SK-N-SH treated with all-trans-retinoic acid at 6 μM for 48 hours (cell line): Measurements from ENCODE around the gene BTG1.

Experiments used
- ATAC-seq: fragments of 200-7000 bp; cut with Tn5 transposase; 3 replicates; pipeline ENCODE4 v1.9.1; 2020; ENCODE audit warnings: mild to moderate bottlenecking, moderate library complexity
- ARNTL ChIP-seq: fragments of 450-650 bp; formaldehyde crosslinking; IDR thresholded peaks from 2 replicates; pipeline ENCODE4 v1.5.0; 2020; ENCODE audit warnings: low read depth, mild to moderate bottlenecking, moderate library complexity, borderline replicate concordance
- BACH2 ChIP-seq: fragments of 250-450 bp; sonication (Bioruptor Pico); IDR thresholded peaks from 2 replicates; pipeline ENCODE4 v1.9.0; 2021; ENCODE audit warnings: mild to moderate bottlenecking, borderline replicate concordance
- CSDC2 ChIP-seq: fragments of 250-450 bp; sonication (Bioruptor Pico); IDR thresholded peaks from 2 replicates; pipeline ENCODE4 v1.5.0; 2020; ENCODE audit warnings: mild to moderate bottlenecking, moderate library complexity
- ESRRG ChIP-seq: fragments of 250-450 bp; sonication (Bioruptor Pico); IDR thresholded peaks from 2 replicates; pipeline ENCODE4 v1.6.1; 2021; ENCODE audit warnings: mild to moderate bottlenecking
- GLIS3 ChIP-seq: fragments of 250-450 bp; sonication (Bioruptor Pico); IDR thresholded peaks from 2 replicates; pipeline ENCODE4 v1.5.0; 2020; ENCODE audit warnings: mild to moderate bottlenecking, moderate library complexity
- ISL1 ChIP-seq: fragments of 250-450 bp; sonication (Bioruptor Pico); IDR thresholded peaks from 2 replicates; pipeline ENCODE4 v2.1.2; 2022; ENCODE audit warnings: mild to moderate bottlenecking, moderate library complexity
- OSR1 ChIP-seq: fragments of 250-450 bp; sonication (Bioruptor Pico); IDR thresholded peaks from 2 replicates; pipeline ENCODE4 v1.8.0; 2022; ENCODE audit warnings: moderate library complexity, mild to moderate bottlenecking, inconsistent platforms
- PPARA ChIP-seq: fragments of 250-450 bp; sonication (Bioruptor Pico); IDR thresholded peaks from 2 replicates; pipeline ENCODE4 v1.5.0; 2020; ENCODE audit warnings: mild to moderate bottlenecking, borderline replicate concordance
- RARB ChIP-seq: fragments of 250-450 bp; sonication (Bioruptor Pico); IDR thresholded peaks from 2 replicates; pipeline ENCODE4 v1.8.0; 2021; ENCODE audit warnings: mild to moderate bottlenecking, moderate library complexity
- SNAI2 ChIP-seq: fragments of 250-450 bp; sonication (Bioruptor Pico); IDR thresholded peaks from 2 replicates; pipeline ENCODE4 v1.5.0; 2020; ENCODE audit warnings: mild to moderate bottlenecking, moderate library complexity
- TCF4 ChIP-seq: fragments of 250-450 bp; sonication (Bioruptor Pico); IDR thresholded peaks from 2 replicates; pipeline ENCODE4 v1.8.0; 2021; ENCODE audit warnings: mild to moderate bottlenecking, moderate library complexity, borderline replicate concordance
- TOX ChIP-seq: fragments of 250-450 bp; sonication (Bioruptor Pico); IDR thresholded peaks from 2 replicates; pipeline ENCODE4 v1.8.0; 2021; ENCODE audit warnings: mild to moderate bottlenecking, moderate library complexity, borderline replicate concordance
- ZC3H10 ChIP-seq: fragments of 250-450 bp; sonication (Bioruptor Pico); IDR thresholded peaks from 2 replicates; pipeline ENCODE4 v1.5.1; 2021; ENCODE audit warnings: mild to moderate bottlenecking, moderate library complexity
- ZFP3 ChIP-seq: fragments of 250-450 bp; sonication (Bioruptor Pico); IDR thresholded peaks from 2 replicates; pipeline ENCODE4 v1.5.0; 2020; ENCODE audit warnings: mild to moderate bottlenecking, moderate library complexity
- ZFP30 ChIP-seq: fragments of 450-650 bp; formaldehyde crosslinking; IDR thresholded peaks from 2 replicates; pipeline ENCODE4 v1.5.0; 2022; ENCODE audit warnings: mild to moderate bottlenecking, moderate library complexity
- ZNF565 ChIP-seq: fragments of 450-650 bp; formaldehyde crosslinking; conservative IDR thresholded peaks from 2 replicates; pipeline ENCODE4 v1.5.0; 2020; ENCODE audit warnings: low read depth, mild to moderate bottlenecking, moderate library complexity
- ZNF70 ChIP-seq: fragments of 450-650 bp; formaldehyde crosslinking; IDR thresholded peaks from 2 replicates; pipeline ENCODE4 v1.5.0; 2020; ENCODE audit warnings: mild to moderate bottlenecking, moderate library complexity
- ZNF8 ChIP-seq: fragments of 450-650 bp; formaldehyde crosslinking; IDR thresholded peaks from 2 replicates; pipeline ENCODE4 v1.5.0; 2020; ENCODE audit warnings: mild to moderate bottlenecking, moderate library complexity
- TF ChIP-seq, protein P1 (sequence below): fragments of 250-450 bp; sonication (Bioruptor Pico); IDR thresholded peaks from 2 replicates; pipeline ENCODE4 v1.5.1; 2020; ENCODE audit warnings: low read depth, mild to moderate bottlenecking, moderate library complexity
- TF ChIP-seq, protein P2 (sequence below): fragments of 250-450 bp; sonication (Bioruptor Pico); IDR thresholded peaks from 2 replicates; pipeline ENCODE4 v1.5.1; 2021; ENCODE audit warnings: mild to moderate bottlenecking, moderate library complexity
- TF ChIP-seq, protein P3 (sequence below): fragments of 250-450 bp; sonication (Bioruptor Pico); IDR thresholded peaks from 2 replicates; pipeline ENCODE4 v1.8.0; 2020; ENCODE audit warnings: mild to moderate bottlenecking, moderate library complexity, borderline replicate concordance
- TF ChIP-seq, protein P4 (sequence below): fragments of 250-450 bp; sonication (Bioruptor Pico); IDR thresholded peaks from 2 replicates; pipeline ENCODE4 v1.5.0; 2020; ENCODE audit warnings: mild to moderate bottlenecking, moderate library complexity
- TF ChIP-seq, protein P5 (sequence below): fragments of 250-450 bp; sonication (Bioruptor Pico); IDR thresholded peaks from 2 replicates; pipeline ENCODE4 v1.8.0; 2021; ENCODE audit warnings: low read depth, mild to moderate bottlenecking, moderate library complexity, borderline replicate concordance

The BTG1 gene

DNA sequence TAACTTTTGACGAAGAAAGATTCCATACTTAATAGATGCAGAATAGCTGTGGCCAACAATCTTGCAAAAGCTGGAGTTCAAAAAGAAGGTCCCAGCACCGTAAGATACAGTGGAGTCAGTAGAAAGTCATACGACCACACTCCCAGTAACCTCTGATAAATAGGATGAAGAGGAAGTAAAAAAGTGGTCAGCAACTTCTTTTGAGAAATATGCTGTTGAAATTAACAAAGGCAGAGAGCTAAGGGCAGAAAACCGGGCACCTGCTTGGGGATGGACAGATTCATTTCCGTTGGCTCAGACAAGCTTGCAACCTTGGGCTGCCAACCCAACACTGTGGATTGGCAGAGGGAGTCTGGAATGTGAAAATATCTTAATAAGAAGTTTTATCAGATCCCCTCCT lies 40.0 kb downstream of the BTG1 start:
- TF ChIP-seq GLIS3 (CRISPR knock-in tag) (no peak), ZNF8 (CRISPR knock-in tag) (no peak), ISL1 (CRISPR knock-in tag) (no peak), SNAI2 (CRISPR knock-in tag) (no peak), ZFP30 (CRISPR knock-in tag) (no peak), ESRRG (CRISPR knock-in tag) (no peak), ZFP3 (CRISPR knock-in tag) (no peak), ARNTL (CRISPR knock-in tag) (no peak), CSDC2 (CRISPR knock-in tag) (no peak), ZNF565 (CRISPR knock-in tag) (no peak), OSR1 (no peak), RARB (CRISPR knock-in tag) (no peak), BACH2 (CRISPR knock-in tag) (no peak), ZNF70 (CRISPR knock-in tag) (no peak), ZC3H10 (no peak)
- TF ChIP-seq, protein P1, sequence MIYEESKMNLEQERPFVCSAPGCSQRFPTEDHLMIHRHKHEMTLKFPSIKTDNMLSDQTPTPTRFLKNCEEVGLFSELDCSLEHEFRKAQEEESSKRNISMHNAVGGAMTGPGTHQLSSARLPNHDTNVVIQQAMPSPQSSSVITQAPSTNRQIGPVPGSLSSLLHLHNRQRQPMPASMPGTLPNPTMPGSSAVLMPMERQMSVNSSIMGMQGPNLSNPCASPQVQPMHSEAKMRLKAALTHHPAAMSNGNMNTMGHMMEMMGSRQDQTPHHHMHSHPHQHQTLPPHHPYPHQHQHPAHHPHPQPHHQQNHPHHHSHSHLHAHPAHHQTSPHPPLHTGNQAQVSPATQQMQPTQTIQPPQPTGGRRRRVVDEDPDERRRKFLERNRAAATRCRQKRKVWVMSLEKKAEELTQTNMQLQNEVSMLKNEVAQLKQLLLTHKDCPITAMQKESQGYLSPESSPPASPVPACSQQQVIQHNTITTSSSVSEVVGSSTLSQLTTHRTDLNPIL (CRISPR knock-in tag): no peak
- TF ChIP-seq, protein P2, sequence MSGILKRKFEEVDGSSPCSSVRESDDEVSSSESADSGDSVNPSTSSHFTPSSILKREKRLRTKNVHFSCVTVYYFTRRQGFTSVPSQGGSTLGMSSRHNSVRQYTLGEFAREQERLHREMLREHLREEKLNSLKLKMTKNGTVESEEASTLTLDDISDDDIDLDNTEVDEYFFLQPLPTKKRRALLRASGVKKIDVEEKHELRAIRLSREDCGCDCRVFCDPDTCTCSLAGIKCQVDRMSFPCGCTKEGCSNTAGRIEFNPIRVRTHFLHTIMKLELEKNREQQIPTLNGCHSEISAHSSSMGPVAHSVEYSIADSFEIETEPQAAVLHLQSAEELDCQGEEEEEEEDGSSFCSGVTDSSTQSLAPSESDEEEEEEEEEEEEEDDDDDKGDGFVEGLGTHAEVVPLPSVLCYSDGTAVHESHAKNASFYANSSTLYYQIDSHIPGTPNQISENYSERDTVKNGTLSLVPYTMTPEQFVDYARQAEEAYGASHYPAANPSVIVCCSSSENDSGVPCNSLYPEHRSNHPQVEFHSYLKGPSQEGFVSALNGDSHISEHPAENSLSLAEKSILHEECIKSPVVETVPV: no peak
- TF ChIP-seq, protein P3, sequence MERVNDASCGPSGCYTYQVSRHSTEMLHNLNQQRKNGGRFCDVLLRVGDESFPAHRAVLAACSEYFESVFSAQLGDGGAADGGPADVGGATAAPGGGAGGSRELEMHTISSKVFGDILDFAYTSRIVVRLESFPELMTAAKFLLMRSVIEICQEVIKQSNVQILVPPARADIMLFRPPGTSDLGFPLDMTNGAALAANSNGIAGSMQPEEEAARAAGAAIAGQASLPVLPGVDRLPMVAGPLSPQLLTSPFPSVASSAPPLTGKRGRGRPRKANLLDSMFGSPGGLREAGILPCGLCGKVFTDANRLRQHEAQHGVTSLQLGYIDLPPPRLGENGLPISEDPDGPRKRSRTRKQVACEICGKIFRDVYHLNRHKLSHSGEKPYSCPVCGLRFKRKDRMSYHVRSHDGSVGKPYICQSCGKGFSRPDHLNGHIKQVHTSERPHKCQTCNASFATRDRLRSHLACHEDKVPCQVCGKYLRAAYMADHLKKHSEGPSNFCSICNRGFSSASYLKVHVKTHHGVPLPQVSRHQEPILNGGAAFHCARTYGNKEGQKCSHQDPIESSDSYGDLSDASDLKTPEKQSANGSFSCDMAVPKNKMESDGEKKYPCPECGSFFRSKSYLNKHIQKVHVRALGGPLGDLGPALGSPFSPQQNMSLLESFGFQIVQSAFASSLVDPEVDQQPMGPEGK: no peak
- TF ChIP-seq, protein P4, sequence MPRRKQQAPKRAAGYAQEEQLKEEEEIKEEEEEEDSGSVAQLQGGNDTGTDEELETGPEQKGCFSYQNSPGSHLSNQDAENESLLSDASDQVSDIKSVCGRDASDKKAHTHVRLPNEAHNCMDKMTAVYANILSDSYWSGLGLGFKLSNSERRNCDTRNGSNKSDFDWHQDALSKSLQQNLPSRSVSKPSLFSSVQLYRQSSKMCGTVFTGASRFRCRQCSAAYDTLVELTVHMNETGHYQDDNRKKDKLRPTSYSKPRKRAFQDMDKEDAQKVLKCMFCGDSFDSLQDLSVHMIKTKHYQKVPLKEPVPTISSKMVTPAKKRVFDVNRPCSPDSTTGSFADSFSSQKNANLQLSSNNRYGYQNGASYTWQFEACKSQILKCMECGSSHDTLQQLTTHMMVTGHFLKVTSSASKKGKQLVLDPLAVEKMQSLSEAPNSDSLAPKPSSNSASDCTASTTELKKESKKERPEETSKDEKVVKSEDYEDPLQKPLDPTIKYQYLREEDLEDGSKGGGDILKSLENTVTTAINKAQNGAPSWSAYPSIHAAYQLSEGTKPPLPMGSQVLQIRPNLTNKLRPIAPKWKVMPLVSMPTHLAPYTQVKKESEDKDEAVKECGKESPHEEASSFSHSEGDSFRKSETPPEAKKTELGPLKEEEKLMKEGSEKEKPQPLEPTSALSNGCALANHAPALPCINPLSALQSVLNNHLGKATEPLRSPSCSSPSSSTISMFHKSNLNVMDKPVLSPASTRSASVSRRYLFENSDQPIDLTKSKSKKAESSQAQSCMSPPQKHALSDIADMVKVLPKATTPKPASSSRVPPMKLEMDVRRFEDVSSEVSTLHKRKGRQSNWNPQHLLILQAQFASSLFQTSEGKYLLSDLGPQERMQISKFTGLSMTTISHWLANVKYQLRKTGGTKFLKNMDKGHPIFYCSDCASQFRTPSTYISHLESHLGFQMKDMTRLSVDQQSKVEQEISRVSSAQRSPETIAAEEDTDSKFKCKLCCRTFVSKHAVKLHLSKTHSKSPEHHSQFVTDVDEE (CRISPR knock-in tag): no peak
- TF ChIP-seq, protein P5, sequence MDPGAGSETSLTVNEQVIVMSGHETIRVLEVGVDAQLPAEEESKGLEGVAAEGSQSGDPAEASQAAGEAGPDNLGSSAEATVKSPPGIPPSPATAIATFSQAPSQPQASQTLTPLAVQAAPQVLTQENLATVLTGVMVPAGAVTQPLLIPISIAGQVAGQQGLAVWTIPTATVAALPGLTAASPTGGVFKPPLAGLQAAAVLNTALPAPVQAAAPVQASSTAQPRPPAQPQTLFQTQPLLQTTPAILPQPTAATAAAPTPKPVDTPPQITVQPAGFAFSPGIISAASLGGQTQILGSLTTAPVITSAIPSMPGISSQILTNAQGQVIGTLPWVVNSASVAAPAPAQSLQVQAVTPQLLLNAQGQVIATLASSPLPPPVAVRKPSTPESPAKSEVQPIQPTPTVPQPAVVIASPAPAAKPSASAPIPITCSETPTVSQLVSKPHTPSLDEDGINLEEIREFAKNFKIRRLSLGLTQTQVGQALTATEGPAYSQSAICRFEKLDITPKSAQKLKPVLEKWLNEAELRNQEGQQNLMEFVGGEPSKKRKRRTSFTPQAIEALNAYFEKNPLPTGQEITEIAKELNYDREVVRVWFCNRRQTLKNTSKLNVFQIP (CRISPR knock-in tag): no peak
- TF ChIP-seq, all 23 proteins: peak for 0

DNA sequence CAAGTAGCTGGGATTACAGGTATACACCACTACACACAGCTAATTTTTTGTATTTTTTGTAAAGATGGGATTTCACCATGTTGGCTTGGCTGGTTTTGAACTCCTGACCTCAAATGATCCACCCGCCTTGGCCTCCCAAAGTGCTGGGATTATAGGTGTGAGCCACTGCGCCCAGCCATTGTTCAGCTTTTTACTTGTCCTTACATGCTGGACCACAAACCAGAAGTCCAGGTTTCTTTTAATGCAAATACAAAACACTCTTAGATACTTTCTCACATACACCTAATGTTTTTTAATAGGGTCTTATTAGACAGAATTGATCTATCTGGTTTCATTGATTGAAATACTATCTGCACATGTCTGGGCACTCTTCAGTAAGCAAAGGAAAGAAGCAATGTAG lies 40.5 kb downstream of the BTG1 start:
- ATAC-seq: no peak
- no peak for TF ChIP-seq PPARA (CRISPR knock-in tag)
- TF ChIP-seq OSR1: no peak

More for the DNA sequence above, 40.0 kb downstream of the BTG1 start:
- no peak for ATAC-seq

DNA sequence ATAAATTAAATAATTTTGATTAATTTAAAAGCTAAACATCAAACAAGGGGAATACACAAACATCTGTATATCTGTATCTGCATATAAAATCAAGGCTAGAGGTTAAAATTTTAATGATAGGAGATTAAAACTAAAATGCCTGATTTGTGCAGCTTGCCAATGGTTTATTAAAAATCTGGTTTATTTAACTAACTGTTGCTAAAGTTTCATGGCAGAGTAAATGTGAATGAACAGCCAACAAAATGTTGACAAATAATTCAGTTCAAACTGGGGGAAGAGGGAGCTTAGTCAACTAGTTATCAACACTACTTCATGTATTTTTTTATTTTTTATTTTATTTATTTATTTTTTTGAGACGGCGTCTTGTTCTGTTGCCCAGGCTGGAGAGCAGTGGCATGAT lies 43.0 kb downstream of the BTG1 start:
- no peak for ATAC-seq
- no peak for TF ChIP-seq ZNF8 (CRISPR knock-in tag)
- TF ChIP-seq ESRRG (CRISPR knock-in tag): no peak
- no peak for TF ChIP-seq TCF4 (CRISPR knock-in tag)
- TF ChIP-seq, protein P4 (CRISPR knock-in tag): no peak
- no peak for TF ChIP-seq SNAI2 (CRISPR knock-in tag)
- no peak for TF ChIP-seq BACH2 (CRISPR knock-in tag)
- TF ChIP-seq ISL1 (CRISPR knock-in tag): no peak
- no peak for TF ChIP-seq TOX (CRISPR knock-in tag)
- TF ChIP-seq, protein P5 (CRISPR knock-in tag): no peak
- TF ChIP-seq CSDC2 (CRISPR knock-in tag): no peak
- TF ChIP-seq, protein P3: no peak
- TF ChIP-seq OSR1: no peak
- no peak for TF ChIP-seq ZNF70 (CRISPR knock-in tag)
- TF ChIP-seq, all 23 proteins: peak for 0
